ENCODE measurements around the gene IARS1. TPM values are rescaled to one million over a fixed set of nuclear protein-coding genes. Genes with fewer than 3 reads are reported as not detected.

IARS1 gene
- total RNA-seq (2016; rRNA removed; fragmentation: Illumina TruSeq; extraction: Trizol) (185 and 277 TPM in 2 replicates), polyA plus RNA-seq (2011; rRNA removed) (55.9 and 58.6 TPM in 2 replicates), polyA minus RNA-seq (2011; rRNA and poly(A)+ RNA removed; ENCODE audit: low replicate concordance) (84.4 and 109 TPM in 2 replicates), Bru-seq, nascent RNA (percentile 96 among the genes with signal in this experiment), BruChase-seq, experiment 1, labeled RNA remaining after a 6-hour chase (percentile 95 among the genes with signal in this experiment), BruChase-seq, experiment 2, labeled RNA remaining after a 2-hour chase (percentile 96 among the genes with signal in this experiment)
- total RNA-seq (2016; cell fraction: cytosol; rRNA removed; fragmentation: Illumina TruSeq; extraction: Trizol; ENCODE audit: low read depth) = 84.7 and 106 TPM in 2 replicates
- total RNA-seq (2016; cell fraction: insoluble cytoplasmic fraction; rRNA removed; fragmentation: Illumina TruSeq; extraction: Trizol) = 179 and 271 TPM in 2 replicates
- total RNA-seq (2016; cell fraction: membrane; rRNA removed; fragmentation: Illumina TruSeq; extraction: Trizol) = 78.5 and 86.4 TPM in 2 replicates
- total RNA-seq (2016; cell fraction: nucleus; rRNA removed; fragmentation: Illumina TruSeq; extraction: Trizol) = 163 and 177 TPM in 2 replicates
- 29.6 and 45.6 TPM in 2 replicates for polyA plus RNA-seq (2011; cell fraction: cytosol; rRNA removed)
- polyA plus RNA-seq (2011; cell fraction: nucleus; rRNA removed) = 139 and 184 TPM in 2 replicates
- polyA plus RNA-seq (2012) = 119 and 136 TPM in 2 replicates
- polyA plus RNA-seq (2016; cell fraction: cytosol; fragmentation: Illumina TruSeq; extraction: Trizol; ENCODE audit: low read depth) = 6.9 and 7.5 TPM in 2 replicates
- polyA plus RNA-seq (2016; cell fraction: insoluble cytoplasmic fraction; fragmentation: Illumina TruSeq; extraction: Trizol; ENCODE audit: low read depth) = 143 and 151 TPM in 2 replicates
- polyA plus RNA-seq (2016; cell fraction: membrane; fragmentation: Illumina TruSeq; extraction: Trizol; ENCODE audit: low read depth) = 15.1 and 17.8 TPM in 2 replicates
- polyA plus RNA-seq (2016; cell fraction: nucleus; fragmentation: Illumina TruSeq; extraction: Trizol; ENCODE audit: insufficient read depth, low read depth) = 120 and 132 TPM in 2 replicates
- 94.4 and 128 TPM in 2 replicates for polyA minus RNA-seq (2011; cell fraction: cytosol; rRNA and poly(A)+ RNA removed)
- polyA minus RNA-seq (2011; cell fraction: nucleus; rRNA and poly(A)+ RNA removed) = 274 and 399 TPM in 2 replicates
- long read RNA-seq, experiment 1, full-length matches to known transcripts = 9 of 57 reads
- long read RNA-seq, experiment 1, partial matches to known transcripts = 38 of 57 reads
- long read RNA-seq, experiment 1, other reads (novel, unspliced or antisense) = 10 of 57 reads
- long read RNA-seq, experiment 2, full-length matches to known transcripts = 29 of 259 reads
- long read RNA-seq, experiment 2, partial matches to known transcripts = 128 of 259 reads
- long read RNA-seq, experiment 2, other reads (novel, unspliced or antisense) = 102 of 259 reads

GRCh38 chr9:92293452-92294296 is at the start of gene IARS1:
Gene IARS1, minus strand, starts transcription at chr9:92293697. Its CDS starts 4,278 bp downstream, at chr9:92289419.
- intact Hi-C loops (cut with micrococcal nuclease; ENCODE audit: unreplicated experiment) = loop anchor here (2.0 kb wide), 1 partner anchor 341 kb away; no protein-coding TSS in a partner anchor
- TSS peak; percentile 95 for BruUV-seq (replicated peaks)
- FAIRE-seq = peak; percentile 87
- ATAC-seq = peak; percentile 96
- Histone ChIP-seq H3K36me3 (replicated peaks in 1 of 2; ENCODE audit: control insufficient read depth in 1 of 2, insufficient read depth in 2 of 2, low read length in 2 of 2) (peaks cover 4 to 40% of the 10 kb centered on the region in 2 experiments; a peak in 3 of 5 replicates), H3K4me3 (replicated peaks in 1 of 3; ENCODE audit: insufficient read depth in 1 of 3, low read depth in 2 of 3, low read length in 3 of 3) (peak within 1 kb of the TSS; percentile 78 to 92 (median 82)), H4K20me1 (ENCODE audit: insufficient read depth, low read length) (peaks cover 31% of the 10 kb centered on the region), H3K4me2 (ENCODE audit: low read depth, low read length) (peak within 1 kb of the TSS; percentile 99), H3K27ac (ENCODE audit: extremely low read length, insufficient read depth, low read length) (peak within 1 kb of the TSS; percentile 85), H2AFZ (ENCODE audit: low read length) (no peak within 1 kb of the TSS), H3K9me3 (ENCODE audit: low read length) (no peaks in the 10 kb centered on the region), H3K4me1 (ENCODE audit: insufficient read depth, low read length) (peaks cover 36% of the 10 kb centered on the region), H3K9ac (ENCODE audit: insufficient read depth, low read depth, low read length) (peak within 1 kb of the TSS; percentile 93), H3K79me2 (ENCODE audit: insufficient read depth, low read length) (peaks cover 45% of the 10 kb centered on the region), H3K27me3 (ENCODE audit: control insufficient read depth in 1 of 2, insufficient read depth in 2 of 2, low read length in 2 of 2) (no peaks in the 10 kb centered on the region; a peak in 1 of 5 replicates)
- 1% methylated on average over 44 of the region's 63 CpGs for WGBS (ENCODE audit: low lambda C conversion rate)
- ChIA-PET POLR2A (interaction anchor here (1.5 kb wide), 1 partner anchor 155 kb away, joined by 5 read pairs; no protein-coding TSS in a partner anchor), CTCF (ENCODE audit: low intra/inter-chr PET ratio, low total read pairs) (no interaction called here)
- DNase-seq (ENCODE audit: low spot score) = peak; percentile 96
- in situ Hi-C loops (cut with HindIII; ENCODE audit: extremely low pct_ligation_motif_present, low pct_unique_long_range_greater_than_20kb) = no loop called here
- TF ChIP-seq ZNF30 (CRISPR knock-in tag; IDR thresholded peaks at IDR 0.05) (peak; percentile 82; the same call in 1 of the 2 replicates), MTA3 (CRISPR knock-in tag; IDR thresholded peaks at IDR 0.05) (no peak), EZH2 (conservative IDR thresholded peaks at IDR 0.05; ENCODE audit: low read depth, low read length) (no peak), FOXA3 (CRISPR knock-in tag; IDR thresholded peaks at IDR 0.05) (peak; percentile 70), ZNF180 (CRISPR knock-in tag; IDR thresholded peaks at IDR 0.05; ENCODE audit: borderline replicate concordance, low read depth) (no peak), ZFYVE20 (CRISPR knock-in tag; IDR thresholded peaks at IDR 0.05; ENCODE audit: borderline replicate concordance, low read depth) (no peak), ZNF737 (CRISPR knock-in tag; IDR thresholded peaks at IDR 0.05; ENCODE audit: borderline replicate concordance) (peak; percentile 88; the same call in 1 of the 2 replicates), ZBTB4 (CRISPR knock-in tag; IDR thresholded peaks at IDR 0.05; ENCODE audit: borderline replicate concordance) (0 out of 2 replicates have a peak, but pooled peaks have one; percentile 48), U2AF2 (IDR thresholded peaks at IDR 0.05; ENCODE audit: low read depth, low read length) (no peak), MEF2D (CRISPR knock-in tag; IDR thresholded peaks at IDR 0.05) (peak; percentile 70; the same call in 1 of the 2 replicates)
- TF ChIP-seq, protein P1, sequence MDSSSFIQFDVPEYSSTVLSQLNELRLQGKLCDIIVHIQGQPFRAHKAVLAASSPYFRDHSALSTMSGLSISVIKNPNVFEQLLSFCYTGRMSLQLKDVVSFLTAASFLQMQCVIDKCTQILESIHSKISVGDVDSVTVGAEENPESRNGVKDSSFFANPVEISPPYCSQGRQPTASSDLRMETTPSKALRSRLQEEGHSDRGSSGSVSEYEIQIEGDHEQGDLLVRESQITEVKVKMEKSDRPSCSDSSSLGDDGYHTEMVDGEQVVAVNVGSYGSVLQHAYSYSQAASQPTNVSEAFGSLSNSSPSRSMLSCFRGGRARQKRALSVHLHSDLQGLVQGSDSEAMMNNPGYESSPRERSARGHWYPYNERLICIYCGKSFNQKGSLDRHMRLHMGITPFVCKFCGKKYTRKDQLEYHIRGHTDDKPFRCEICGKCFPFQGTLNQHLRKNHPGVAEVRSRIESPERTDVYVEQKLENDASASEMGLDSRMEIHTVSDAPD (CRISPR knock-in tag; IDR thresholded peaks at IDR 0.05) = peak; percentile 87
